ENCODE measurements around the gene SPINK5.

- no peak for TF ChIP-seq EZH2phosphoT487 (IDR thresholded peaks at IDR 0.05; ENCODE audit: borderline replicate concordance, low read length)
- TF ChIP-seq CTCF (IDR thresholded peaks at IDR 0.05; ENCODE audit: low read depth, low read length, poor library complexity, severe bottlenecking): no peak
Measured at GRCh38 chr5:148094336-148094735, 30.6 kb downstream of the SPINK5 start.
